ENCODE results near the gene PTPRT. TPM values are rescaled to one million over a fixed set of nuclear protein-coding genes. Genes with fewer than 3 reads are reported as not detected.
"Not testable (repeated sequence)": the region's sequence is repeated elsewhere in the genome, so short reads cannot be mapped to it uniquely, and the experiment has no call there.

The PTPRT gene
- total RNA-seq, 4 donors from 2014 or later: 0.63 to 2.2 (median 1.8) TPM

DNA sequence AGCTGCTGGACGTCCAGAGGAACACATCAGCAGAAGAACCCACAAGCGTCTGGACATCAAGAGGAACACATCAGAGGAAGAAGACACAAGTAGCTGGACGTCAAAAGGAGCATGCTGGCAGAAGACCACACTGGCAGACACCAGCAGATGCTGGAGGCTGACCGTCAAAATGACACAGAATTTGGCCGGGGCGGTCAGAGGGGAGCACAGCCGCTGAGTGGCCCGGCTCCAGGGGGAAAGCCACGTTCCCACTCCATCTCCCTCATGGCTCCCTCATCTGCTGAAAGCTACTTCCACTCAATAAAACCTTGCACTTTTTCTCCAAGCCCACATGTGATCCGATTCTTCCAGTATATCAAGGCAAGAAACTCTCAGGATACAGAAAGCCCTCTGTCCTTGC is 283.6 kb downstream of the PTPRT start:
- ATAC-seq (ENCODE audit: low FRiP score) (no peak), DNase-seq (ENCODE audit: low spot score) (no peak)
- TF ChIP-seq, protein P1, sequence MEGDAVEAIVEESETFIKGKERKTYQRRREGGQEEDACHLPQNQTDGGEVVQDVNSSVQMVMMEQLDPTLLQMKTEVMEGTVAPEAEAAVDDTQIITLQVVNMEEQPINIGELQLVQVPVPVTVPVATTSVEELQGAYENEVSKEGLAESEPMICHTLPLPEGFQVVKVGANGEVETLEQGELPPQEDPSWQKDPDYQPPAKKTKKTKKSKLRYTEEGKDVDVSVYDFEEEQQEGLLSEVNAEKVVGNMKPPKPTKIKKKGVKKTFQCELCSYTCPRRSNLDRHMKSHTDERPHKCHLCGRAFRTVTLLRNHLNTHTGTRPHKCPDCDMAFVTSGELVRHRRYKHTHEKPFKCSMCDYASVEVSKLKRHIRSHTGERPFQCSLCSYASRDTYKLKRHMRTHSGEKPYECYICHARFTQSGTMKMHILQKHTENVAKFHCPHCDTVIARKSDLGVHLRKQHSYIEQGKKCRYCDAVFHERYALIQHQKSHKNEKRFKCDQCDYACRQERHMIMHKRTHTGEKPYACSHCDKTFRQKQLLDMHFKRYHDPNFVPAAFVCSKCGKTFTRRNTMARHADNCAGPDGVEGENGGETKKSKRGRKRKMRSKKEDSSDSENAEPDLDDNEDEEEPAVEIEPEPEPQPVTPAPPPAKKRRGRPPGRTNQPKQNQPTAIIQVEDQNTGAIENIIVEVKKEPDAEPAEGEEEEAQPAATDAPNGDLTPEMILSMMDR (IDR thresholded peaks at IDR 0.05): no peak

DNA sequence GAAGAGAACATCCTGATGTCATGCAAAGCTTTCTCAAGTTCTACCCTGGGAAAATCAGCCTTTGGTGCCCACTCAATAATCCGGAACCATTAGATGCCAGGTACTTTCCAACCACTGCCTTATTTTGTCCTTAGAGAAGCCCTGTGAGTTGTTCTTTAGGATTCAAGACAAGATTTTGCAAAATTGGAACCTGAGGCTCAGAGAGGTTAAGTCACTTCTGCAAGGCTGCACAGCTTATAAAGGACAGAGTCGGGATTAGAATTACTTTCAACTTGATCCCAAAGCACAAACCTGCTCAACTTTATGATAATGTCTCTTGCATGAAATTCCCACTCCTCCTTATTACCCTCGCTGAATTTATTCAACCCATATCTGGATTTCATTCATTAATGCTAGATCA is 287.2 kb downstream of the PTPRT start:
- DNase-seq (ENCODE audit: low spot score) (no peak), ATAC-seq (ENCODE audit: low FRiP score) (no peak)
- TF ChIP-seq, protein P1 (IDR thresholded peaks at IDR 0.05): no peak

DNA sequence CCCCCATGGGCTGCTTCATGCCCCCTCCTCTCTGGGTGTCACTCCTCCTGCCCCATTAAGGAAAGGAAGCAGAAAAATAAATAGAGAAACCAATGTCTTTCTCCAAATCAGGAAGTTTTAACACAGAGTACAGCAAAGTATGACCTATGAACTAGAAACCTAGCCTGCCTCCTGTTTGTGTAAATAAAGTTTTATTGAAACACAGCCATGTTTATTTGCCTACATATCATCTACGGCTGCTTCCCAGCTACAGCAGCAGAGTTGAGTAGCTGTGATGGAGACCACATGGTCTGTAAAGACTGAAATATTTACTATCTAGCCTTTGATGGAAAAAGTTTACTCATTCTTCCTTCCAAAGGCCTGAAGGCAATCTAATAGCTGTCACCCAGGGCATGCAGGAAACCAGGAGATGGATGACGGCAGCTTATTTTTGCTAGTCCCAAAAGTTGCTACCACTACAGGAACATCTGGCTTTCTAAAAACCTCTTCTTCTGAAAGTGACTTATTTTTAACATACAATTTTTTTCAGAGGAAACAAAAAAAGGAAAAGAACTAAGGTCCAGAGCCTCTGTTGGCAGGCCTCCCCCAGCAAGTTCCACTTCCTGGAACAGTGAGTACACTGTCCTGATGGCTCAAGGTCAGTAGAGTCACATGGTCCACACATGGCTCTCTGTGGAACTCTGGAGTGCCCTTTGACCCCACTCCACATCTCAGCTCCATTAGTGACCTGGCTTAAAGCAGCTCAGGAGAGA is 287.8 kb downstream of the PTPRT start:
- ATAC-seq (ENCODE audit: low FRiP score) (no peak), DNase-seq (ENCODE audit: low spot score) (no peak)

DNA sequence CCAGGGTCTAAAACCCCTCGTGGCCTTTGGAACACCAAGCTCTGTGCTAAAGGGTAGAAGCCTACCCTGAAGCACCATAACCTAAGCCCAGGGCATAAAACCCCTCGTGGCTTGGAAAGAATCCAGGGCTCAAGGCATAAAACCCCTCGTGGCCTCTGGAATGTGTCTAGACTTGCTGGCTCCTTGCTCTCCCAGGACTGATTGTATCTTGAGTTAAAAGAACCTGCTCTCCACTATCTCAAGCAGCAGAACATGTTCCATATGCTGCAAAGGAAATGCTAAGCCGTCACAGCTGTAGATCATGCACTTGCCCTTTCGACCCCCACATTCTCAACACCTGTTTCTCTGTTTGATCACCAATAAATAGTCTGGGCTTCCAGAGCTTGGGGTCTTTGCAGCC is 288.9 kb downstream of the PTPRT start:
- ATAC-seq (ENCODE audit: low FRiP score); DNase-seq (ENCODE audit: low spot score): not testable (repeated sequence)

More for the DNA sequence above, 287.8 kb downstream of the PTPRT start:
- TF ChIP-seq, protein P1 (IDR thresholded peaks at IDR 0.05): no peak

DNA sequence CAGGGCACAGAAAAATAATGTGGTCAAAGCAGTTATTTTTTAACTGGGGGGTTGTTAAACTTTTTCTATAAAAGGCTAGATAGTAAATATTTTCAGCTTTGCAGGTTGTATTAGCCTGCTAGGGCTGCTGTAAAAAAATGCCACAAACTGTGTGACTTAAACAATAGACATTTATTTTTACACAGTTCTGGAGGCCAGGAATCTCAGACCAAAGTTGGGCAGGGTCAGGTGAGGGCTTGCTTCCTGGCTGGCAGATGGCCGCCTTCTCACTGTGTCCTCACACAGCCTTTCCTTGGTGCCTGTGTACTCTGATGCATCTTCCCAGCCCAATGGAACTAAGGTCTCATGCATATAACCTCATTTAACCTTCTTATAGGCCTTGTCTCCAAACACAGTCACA is 294.7 kb downstream of the PTPRT start:
- TF ChIP-seq, protein P1 (IDR thresholded peaks at IDR 0.05): no peak
- ATAC-seq (ENCODE audit: low FRiP score) (no peak), DNase-seq (ENCODE audit: low spot score) (no peak)

DNA sequence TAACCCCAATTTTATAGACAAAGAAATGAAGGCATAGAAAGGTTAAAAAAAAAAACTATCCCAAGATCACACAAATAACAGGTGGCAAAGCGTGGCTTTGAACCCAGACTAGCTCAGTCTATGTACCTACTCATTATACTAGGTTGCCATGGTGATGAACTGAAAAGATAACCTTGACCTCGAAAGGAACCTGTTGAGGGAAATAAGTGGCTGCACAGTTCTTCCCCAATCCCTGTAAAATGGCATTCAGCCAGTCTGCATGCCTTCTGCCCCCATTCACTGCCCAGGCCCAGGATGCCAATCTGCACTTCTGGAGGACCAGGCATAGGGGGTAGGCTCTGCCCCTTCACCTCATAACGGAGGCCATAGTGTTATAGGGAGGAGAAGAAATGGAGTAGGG is 295.2 kb downstream of the PTPRT start:
- DNase-seq (ENCODE audit: low spot score) (no peak), ATAC-seq (ENCODE audit: low FRiP score) (no peak)
- TF ChIP-seq, protein P1 (IDR thresholded peaks at IDR 0.05): no peak

DNA sequence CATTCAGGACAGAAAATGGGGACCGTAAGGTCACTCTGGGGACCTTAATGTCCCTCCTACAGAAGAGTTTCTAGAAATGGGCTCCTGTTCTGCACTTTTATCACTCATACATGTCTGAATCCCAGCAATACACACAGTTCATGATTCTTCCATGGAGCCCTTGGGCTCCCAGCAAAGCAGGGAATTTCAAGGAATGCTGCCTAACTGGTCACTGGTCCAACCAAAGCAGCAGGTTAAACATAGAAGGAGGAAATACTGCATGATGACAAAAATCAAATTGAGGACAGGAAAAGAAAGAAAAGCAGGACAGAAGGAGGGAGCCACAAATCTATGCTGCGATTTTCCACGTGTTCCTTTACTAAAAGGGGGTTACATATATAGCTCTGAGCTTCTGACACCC is 300.2 kb downstream of the PTPRT start:
- no peak for ATAC-seq (ENCODE audit: low FRiP score)
- TF ChIP-seq, protein P1 (IDR thresholded peaks at IDR 0.05): no peak
- no peak for DNase-seq (ENCODE audit: low spot score)
